GM12878 (cell line): ENCODE measurements around the gene DPEP1. TPM values are rescaled to one million over a fixed set of nuclear protein-coding genes. Genes with fewer than 3 reads are reported as not detected.

Experiments used
- ATAC-seq: fragments of 200-7000 bp; cut with Tn5 transposase; 3 replicates; pipeline ENCODE4 v1.9.1; 2020; ENCODE audit warnings: mild to moderate bottlenecking, moderate library complexity
- BruUV-seq: library from RNA; stranded (reverse); fragments of 400-500 nt; replicated peaks from 2 replicates; lab custom pipeline; 2021; lab: Mats Ljungman, UMichigan
- CTCF ChIA-PET: fragments of 300-600 bp; sonication (Branson Sonifier 250); formaldehyde crosslinking; extraction: SDS; loops from one replicate; lab custom pipeline; 2021; ENCODE audit warnings: inconsistent platforms; lab: Yijun Ruan, JAX
- POLR2A ChIA-PET: fragments of 350-600 bp; formaldehyde crosslinking; extraction: SDS; loops from one replicate; lab custom pipeline; 2021; ENCODE audit warnings: inconsistent platforms; lab: Charles Lee
- RAD21 ChIA-PET: fragments of 300-600 bp; sonication (Branson Sonifier 250); formaldehyde crosslinking; loops from one replicate; lab custom pipeline; 2023; ENCODE audit warnings: antibody characterized with exemption; ENCODE audit not compliant: unreplicated experiment; lab: Charles Lee
- SMC1A ChIA-PET: fragments of 300-600 bp; sonication (Branson Sonifier 250); formaldehyde crosslinking; loops from one replicate; lab custom pipeline; 2023; ENCODE audit not compliant: unreplicated experiment, uncharacterized antibody; lab: Charles Lee
- DNase-seq: peaks from one replicate; pipeline ENCODE4 v3.0.0-alpha.2; 2011; ENCODE audit warnings: low read depth, low spot score
- FAIRE-seq: peaks from 3 replicates; lab custom pipeline; 2011; peaks lifted over from hg19 to GRCh38; lab: Jason Lieb, UNC
- H2AFZ ChIP-seq: 2 replicates; pipeline ENCODE4 v1.6.0; 2011; ENCODE audit warnings: low read depth, low read length, control low read depth; ENCODE audit not compliant: control insufficient read depth
- H3K27ac ChIP-seq: 2 replicates; pipeline ENCODE4 v1.5.1; 2011; ENCODE audit warnings: control low read depth; ENCODE audit not compliant: control insufficient read depth, insufficient read depth
- H3K27me3 ChIP-seq, 2 experiments: replicated peaks in 1 of 2; 2 replicates each; pipeline versions ENCODE4 v1.6.0 to v1.6.1; 2011; ENCODE audit warnings: low read length in 1 of 2; ENCODE audit not compliant: control insufficient read depth in 2 of 2, insufficient read depth in 2 of 2
- H3K36me3 ChIP-seq, 2 experiments: 2 replicates each; pipeline ENCODE4 v1.5.1; 2011; ENCODE audit warnings: low read length in 1 of 2; ENCODE audit not compliant: control insufficient read depth in 2 of 2, insufficient read depth in 2 of 2
- H3K4me1 ChIP-seq: 2 replicates; pipeline ENCODE4 v1.6.1; 2011; ENCODE audit warnings: mild to moderate bottlenecking, low read length, moderate library complexity, mixed read lengths; ENCODE audit not compliant: control insufficient read depth, insufficient read depth
- H3K4me2 ChIP-seq: 2 replicates; pipeline ENCODE4 v1.6.0; 2011; ENCODE audit warnings: control low read depth; ENCODE audit not compliant: control insufficient read depth, insufficient read depth
- H3K4me3 ChIP-seq: fragments of 200-600 bp; sonication (generic); 2 replicates; pipeline ENCODE4 v1.5.1; 2016
- H3K79me2 ChIP-seq: 2 replicates; pipeline ENCODE4 v1.6.0; 2011; ENCODE audit warnings: low read length; ENCODE audit not compliant: control insufficient read depth, insufficient read depth
- H3K9ac ChIP-seq: 2 replicates; pipeline ENCODE4 v1.8.0; 2011; ENCODE audit warnings: low read length, control low read depth, mixed read lengths; ENCODE audit not compliant: control insufficient read depth, insufficient read depth
- H3K9me3 ChIP-seq: replicated peaks from 3 replicates; pipeline ENCODE4 v1.5.1; 2011; ENCODE audit warnings: mild to moderate bottlenecking, low read length; ENCODE audit not compliant: control insufficient read depth, insufficient read depth
- H4K20me1 ChIP-seq: 2 replicates; pipeline ENCODE4 v1.6.0; 2011; ENCODE audit not compliant: control insufficient read depth, insufficient read depth
- CBFB ChIP-seq: IDR thresholded peaks from 2 replicates; pipeline ENCODE4 v1.6.1; 2016; ENCODE audit warnings: antibody characterized with exemption, low read depth
- RBBP5 ChIP-seq: fragments of 200-600 bp; sonication (generic); conservative IDR thresholded peaks from 2 replicates; pipeline ENCODE4 v1.6.1; 2016
- WGBS: methylation state at CpG from one replicate; pipeline ENCODE4 v1.1.6; 2016; ENCODE audit warnings: low lambda C conversion rate; ENCODE audit not compliant: insufficient replicate concordance, insufficient coverage; ENCODE audit errors: missing lambda C conversion rate; 5-methylcytosine and 5-hydroxymethylcytosine counted together
- in situ Hi-C: fragments of 300-500 bp; cut with MboI; formaldehyde crosslinking; loops from 9 replicates; pipeline ENCODE4 v1.14.3; 2018; ENCODE audit warnings: mixed read lengths
- intact Hi-C: fragments of 100-400 bp; cut with micrococcal nuclease; formaldehyde crosslinking; loops from one replicate; pipeline ENCODE4 v1.14.2; 2022; ENCODE audit not compliant: unreplicated experiment
- polyA plus RNA-seq, 11 experiments: library from polyadenylated mRNA; depleted of rRNA in 4 of 11; unstranded in 6 of 11; stranded (reverse) in 5 of 11; fragments of >200 nt; fragmentation: Nextera tagmentation in 4 of 11; fragmentation: Illumina TruSeq in 1 of 11; extraction: Ambion mirVana in 4 of 11; extraction: Trizol in 1 of 11; gene quantifications; 1 replicate in 1 of 11; 2 replicates in 10 of 11; pipeline versions ENCODE4 v1.2.1 to v1.2.3, GENCODE V29; 2011 to 2016; ENCODE audit warnings: inconsistent platforms in 2 of 11, missing spikeins in 2 of 11, low read depth in 1 of 11
- total RNA-seq, 4 experiments: library from RNA; depleted of rRNA in 3 of 4; stranded (reverse); fragments of >200 nt in 3 of 4; fragmentation: Illumina TruSeq in 1 of 4; extraction: Trizol in 1 of 4; gene quantifications; 2 replicates each; pipeline versions ENCODE4 v1.2.1 to v1.2.3, GENCODE V29; 2013 to 2021
- TF ChIP-seq, protein P1 (sequence below), 3 experiments: IDR thresholded peaks in 2 of 3; conservative IDR thresholded peaks in 1 of 3; 2 replicates each; pipeline ENCODE4 v1.5.1; 2011; ENCODE audit warnings: low read depth in 3 of 3, low read length in 3 of 3, mild to moderate bottlenecking in 3 of 3, control low read depth in 2 of 3, moderate library complexity in 2 of 3, inconsistent platforms in 1 of 3, mixed read lengths in 1 of 3; ENCODE audit not compliant: control insufficient read depth in 2 of 3, insufficient read depth in 1 of 3; ENCODE audit errors: extremely low read depth in 1 of 3
- TF ChIP-seq, protein P2 (sequence below): fragments of 450-650 bp; IDR thresholded peaks from 2 replicates; pipeline ENCODE4 v1.6.1; 2014; ENCODE audit warnings: mild to moderate bottlenecking

DPEP1 gene
- total and polyA plus RNA-seq, 10 of the 15 experiments (the other 5 are each of a cell fraction or from before 2014, with no cell fraction given): not detected

DNA sequence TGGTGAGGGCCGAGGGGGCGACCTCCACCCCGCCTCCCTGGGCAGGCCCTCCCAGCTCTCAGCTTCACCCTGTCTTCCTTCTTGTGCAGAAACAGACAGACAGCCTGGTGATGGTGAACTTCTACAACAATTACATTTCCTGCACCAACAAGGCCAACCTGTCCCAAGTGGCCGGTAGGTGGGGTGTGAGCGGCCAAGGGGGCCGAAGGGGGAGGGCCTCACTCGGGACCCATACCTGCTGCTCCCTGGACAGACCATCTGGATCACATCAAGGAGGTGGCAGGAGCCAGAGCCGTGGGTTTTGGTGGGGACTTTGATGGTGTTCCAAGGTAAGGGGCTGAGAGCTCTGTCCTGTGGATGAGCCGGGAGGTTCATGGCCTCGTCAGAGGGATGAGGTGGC lies 23.9 kb downstream of the DPEP1 start:
- Histone ChIP-seq H3K9me3 (peaks cover 2% of the 10 kb centered on the region; the same call in 1 of the 3 replicates), H4K20me1 (no peaks in the 10 kb centered on the region), H2AFZ (no peak overlapping the region), H3K4me3 (no peak overlapping the region), H3K79me2 (no peaks in the 10 kb centered on the region), H3K9ac (no peak overlapping the region), H3K4me2 (no peak overlapping the region), H3K36me3 (no peaks in the 10 kb centered on the region), H3K27ac (no peak overlapping the region), H3K4me1 (no peaks in the 10 kb centered on the region), H3K27me3 (no peaks in the 10 kb centered on the region; a peak in 1 of 4 replicates)
- ChIA-PET POLR2A (no interaction called here), SMC1A (no interaction called here), RAD21 (no interaction called here), CTCF (no interaction called here)
- no peak for ATAC-seq
- FAIRE-seq: no peak
- BruUV-seq: no TSS peak
- no peak for DNase-seq
- TF ChIP-seq, protein P1, sequence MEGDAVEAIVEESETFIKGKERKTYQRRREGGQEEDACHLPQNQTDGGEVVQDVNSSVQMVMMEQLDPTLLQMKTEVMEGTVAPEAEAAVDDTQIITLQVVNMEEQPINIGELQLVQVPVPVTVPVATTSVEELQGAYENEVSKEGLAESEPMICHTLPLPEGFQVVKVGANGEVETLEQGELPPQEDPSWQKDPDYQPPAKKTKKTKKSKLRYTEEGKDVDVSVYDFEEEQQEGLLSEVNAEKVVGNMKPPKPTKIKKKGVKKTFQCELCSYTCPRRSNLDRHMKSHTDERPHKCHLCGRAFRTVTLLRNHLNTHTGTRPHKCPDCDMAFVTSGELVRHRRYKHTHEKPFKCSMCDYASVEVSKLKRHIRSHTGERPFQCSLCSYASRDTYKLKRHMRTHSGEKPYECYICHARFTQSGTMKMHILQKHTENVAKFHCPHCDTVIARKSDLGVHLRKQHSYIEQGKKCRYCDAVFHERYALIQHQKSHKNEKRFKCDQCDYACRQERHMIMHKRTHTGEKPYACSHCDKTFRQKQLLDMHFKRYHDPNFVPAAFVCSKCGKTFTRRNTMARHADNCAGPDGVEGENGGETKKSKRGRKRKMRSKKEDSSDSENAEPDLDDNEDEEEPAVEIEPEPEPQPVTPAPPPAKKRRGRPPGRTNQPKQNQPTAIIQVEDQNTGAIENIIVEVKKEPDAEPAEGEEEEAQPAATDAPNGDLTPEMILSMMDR (IDR thresholded peaks at IDR 0.05 in 2 of 3, conservative IDR thresholded peaks at IDR 0.05 in 1 of 3; ENCODE audit: control insufficient read depth in 2 of 3, extremely low read depth in 1 of 3, insufficient read depth in 1 of 3, low read depth in 3 of 3, low read length in 3 of 3): 0 out of 6 replicates have a peak, but pooled peaks of 1 of the 3 experiments have one; percentile 6
- TF ChIP-seq, protein P2, sequence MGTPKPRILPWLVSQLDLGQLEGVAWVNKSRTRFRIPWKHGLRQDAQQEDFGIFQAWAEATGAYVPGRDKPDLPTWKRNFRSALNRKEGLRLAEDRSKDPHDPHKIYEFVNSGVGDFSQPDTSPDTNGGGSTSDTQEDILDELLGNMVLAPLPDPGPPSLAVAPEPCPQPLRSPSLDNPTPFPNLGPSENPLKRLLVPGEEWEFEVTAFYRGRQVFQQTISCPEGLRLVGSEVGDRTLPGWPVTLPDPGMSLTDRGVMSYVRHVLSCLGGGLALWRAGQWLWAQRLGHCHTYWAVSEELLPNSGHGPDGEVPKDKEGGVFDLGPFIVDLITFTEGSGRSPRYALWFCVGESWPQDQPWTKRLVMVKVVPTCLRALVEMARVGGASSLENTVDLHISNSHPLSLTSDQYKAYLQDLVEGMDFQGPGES: no peak
- TF ChIP-seq RBBP5: no peak
- TF ChIP-seq CBFB: no peak
- intact Hi-C loops (no loop called here), in situ Hi-C loops (no loop called here)
- WGBS: 19% methylated on average over 10 of the region's 10 CpGs
